ENCODE measurements around the gene SMARCA2. TPM values are rescaled to one million over a fixed set of nuclear protein-coding genes. Genes with fewer than 3 reads are reported as not detected.

Gene SMARCA2
- total RNA-seq, 2 donors from 2014 or later = 63.8 to 109 TPM

DNA sequence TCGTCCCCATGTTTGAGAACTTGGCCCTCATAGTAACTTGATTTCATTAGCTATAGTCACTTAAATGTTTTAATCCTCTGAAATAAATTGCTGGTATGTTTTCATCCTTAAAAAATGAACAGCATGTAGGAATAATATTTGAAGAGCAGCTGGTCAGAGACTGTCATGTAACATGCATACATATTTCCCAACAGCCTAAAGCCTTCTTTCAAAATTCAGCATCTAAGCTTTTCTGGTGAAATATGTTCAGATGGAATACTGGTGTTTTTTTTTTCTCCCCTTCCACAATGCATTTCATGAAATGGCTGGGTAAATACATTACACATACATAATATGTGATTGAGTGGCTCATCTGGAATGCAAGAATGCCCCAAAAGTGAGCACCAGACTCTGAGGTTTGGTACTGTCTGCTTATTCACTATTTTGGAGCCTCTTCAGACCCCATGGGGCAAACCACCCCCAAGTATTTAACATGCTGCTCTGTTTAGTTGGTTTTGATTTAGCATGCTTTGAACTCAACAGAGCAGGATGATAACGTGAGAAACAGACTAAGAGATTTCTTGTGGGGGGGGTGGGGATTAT lies 94.0 kb downstream of the SMARCA2 start:
- TF ChIP-seq, protein P1, sequence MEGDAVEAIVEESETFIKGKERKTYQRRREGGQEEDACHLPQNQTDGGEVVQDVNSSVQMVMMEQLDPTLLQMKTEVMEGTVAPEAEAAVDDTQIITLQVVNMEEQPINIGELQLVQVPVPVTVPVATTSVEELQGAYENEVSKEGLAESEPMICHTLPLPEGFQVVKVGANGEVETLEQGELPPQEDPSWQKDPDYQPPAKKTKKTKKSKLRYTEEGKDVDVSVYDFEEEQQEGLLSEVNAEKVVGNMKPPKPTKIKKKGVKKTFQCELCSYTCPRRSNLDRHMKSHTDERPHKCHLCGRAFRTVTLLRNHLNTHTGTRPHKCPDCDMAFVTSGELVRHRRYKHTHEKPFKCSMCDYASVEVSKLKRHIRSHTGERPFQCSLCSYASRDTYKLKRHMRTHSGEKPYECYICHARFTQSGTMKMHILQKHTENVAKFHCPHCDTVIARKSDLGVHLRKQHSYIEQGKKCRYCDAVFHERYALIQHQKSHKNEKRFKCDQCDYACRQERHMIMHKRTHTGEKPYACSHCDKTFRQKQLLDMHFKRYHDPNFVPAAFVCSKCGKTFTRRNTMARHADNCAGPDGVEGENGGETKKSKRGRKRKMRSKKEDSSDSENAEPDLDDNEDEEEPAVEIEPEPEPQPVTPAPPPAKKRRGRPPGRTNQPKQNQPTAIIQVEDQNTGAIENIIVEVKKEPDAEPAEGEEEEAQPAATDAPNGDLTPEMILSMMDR (IDR thresholded peaks at IDR 0.05) = no peak
- Histone ChIP-seq H3K9me3 (no peaks in the 10 kb centered on the region), H3K27me3 (no peaks in the 10 kb centered on the region), H3K27ac (no peak overlapping the region), H3K36me3 (peaks cover 57% of the 10 kb centered on the region), H3K4me1 (no peaks in the 10 kb centered on the region), H3K4me3 (no peak overlapping the region)
- DNase-seq (ENCODE audit: low spot score) = no peak

DNA sequence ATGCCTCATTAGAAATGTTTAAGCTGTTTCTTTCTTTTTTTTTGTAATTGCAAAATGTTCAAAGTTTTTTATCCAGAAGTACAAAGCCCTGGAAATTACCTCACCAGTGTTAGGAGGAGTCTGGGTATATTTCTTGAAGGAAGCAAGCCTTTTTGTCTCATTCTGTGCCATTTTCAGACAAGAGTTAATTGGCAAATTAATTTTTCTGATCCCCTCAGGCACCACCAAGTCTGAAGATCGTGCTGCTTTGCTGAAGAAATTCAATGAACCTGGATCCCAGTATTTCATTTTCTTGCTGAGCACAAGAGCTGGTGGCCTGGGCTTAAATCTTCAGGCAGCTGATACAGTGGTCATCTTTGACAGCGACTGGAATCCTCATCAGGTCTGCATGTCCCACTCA lies 94.9 kb downstream of the SMARCA2 start:
- no peaks in the 10 kb centered on the region for H3K9me3 ChIP-seq
- H3K36me3 ChIP-seq = peaks cover 55% of the 10 kb centered on the region
- no peaks in the 10 kb centered on the region for H3K4me1 ChIP-seq
- no peak overlapping the region for H3K27ac ChIP-seq
- H3K4me3 ChIP-seq = no peak overlapping the region
- TF ChIP-seq, protein P1 (IDR thresholded peaks at IDR 0.05) = no peak
- no peaks in the 10 kb centered on the region for H3K27me3 ChIP-seq
- no peak for DNase-seq (ENCODE audit: low spot score)

DNA sequence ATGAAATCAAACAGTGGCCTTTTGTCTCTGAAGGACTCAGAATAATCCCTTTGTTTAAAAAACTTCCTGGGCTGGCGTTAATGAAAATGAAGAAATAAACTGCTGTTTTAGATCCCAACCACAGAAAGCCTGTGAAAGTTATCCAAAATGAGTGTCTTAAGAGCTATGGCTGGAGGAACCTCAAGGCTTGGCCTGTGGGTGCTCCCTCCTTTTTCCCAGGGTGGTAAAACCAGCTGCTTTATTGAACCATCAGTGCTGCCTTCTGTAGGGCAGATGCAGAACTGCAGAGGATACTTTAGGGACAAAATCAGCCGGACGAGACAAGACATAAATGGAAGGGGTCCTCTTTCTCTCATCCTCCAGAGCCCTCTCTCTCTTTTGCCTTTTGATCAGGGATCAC lies 100.9 kb downstream of the SMARCA2 start:
- Histone ChIP-seq H3K27me3 (no peaks in the 10 kb centered on the region), H3K4me3 (no peak overlapping the region), H3K36me3 (peaks cover 53% of the 10 kb centered on the region), H3K9me3 (no peaks in the 10 kb centered on the region), H3K27ac (no peak overlapping the region), H3K4me1 (peaks cover 0 to 13% of the 10 kb centered on the region in 2 donors)
- no peak for DNase-seq (ENCODE audit: low spot score)
- TF ChIP-seq, protein P1 (IDR thresholded peaks at IDR 0.05) = peak in 1 of 2 donors; percentile 43

DNA sequence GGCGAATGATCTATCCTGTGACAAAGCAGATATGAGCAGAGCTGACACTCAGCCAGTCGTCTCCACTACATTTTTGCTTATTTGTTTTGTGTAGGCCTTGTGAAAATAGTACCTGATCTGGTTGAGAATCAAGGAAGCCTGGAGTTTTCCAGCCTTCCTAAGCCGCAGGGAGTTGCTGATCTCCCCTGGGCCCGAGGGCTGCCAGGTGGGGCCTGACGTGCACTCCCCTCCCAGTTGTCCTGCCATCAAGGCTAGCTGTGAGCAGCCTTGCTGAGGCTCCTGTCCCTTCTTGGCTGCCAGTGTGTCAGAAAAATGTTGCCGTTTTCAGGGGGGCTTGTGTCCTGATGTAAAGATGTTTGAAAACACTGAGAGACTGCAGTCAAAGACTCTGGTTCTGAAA lies 102.4 kb downstream of the SMARCA2 start:
- Histone ChIP-seq H3K27me3 (no peaks in the 10 kb centered on the region), H3K4me1 (peaks cover 0 to 21% of the 10 kb centered on the region in 2 donors), H3K27ac (no peak overlapping the region), H3K4me3 (no peak overlapping the region), H3K36me3 (peaks cover 40% of the 10 kb centered on the region), H3K9me3 (no peaks in the 10 kb centered on the region)
- TF ChIP-seq, protein P1 (IDR thresholded peaks at IDR 0.05) = no peak
- no peak for DNase-seq (ENCODE audit: low spot score)

DNA sequence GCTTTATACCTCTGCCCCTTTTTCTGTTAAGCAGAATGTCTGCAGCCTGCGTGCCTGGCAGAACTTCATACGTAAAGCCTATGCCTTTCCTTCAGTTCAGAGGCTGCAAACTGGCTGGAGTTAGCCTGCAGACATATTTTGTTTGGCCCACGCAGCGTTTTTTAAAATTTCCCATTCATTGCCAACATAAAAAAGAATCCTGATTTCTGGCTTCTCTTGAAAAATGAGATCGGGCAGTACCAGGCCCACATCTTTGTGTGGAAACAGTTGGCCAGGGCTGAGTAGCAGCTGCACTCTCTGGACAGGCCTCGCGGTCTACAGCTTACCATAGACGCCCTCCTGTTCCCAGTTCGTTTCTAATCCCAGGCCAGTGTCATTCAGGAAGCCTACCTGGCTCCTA lies 104.4 kb downstream of the SMARCA2 start:
- DNase-seq (ENCODE audit: low spot score) = no peak
- no peaks in the 10 kb centered on the region for H3K9me3 ChIP-seq
- peaks cover 0 to 23% of the 10 kb centered on the region in 2 donors for H3K4me1 ChIP-seq
- TF ChIP-seq, protein P1 (IDR thresholded peaks at IDR 0.05) = no peak
- H3K27ac ChIP-seq = peak overlapping the region in 1 of 2 donors; percentile 28
- no peaks in the 10 kb centered on the region for H3K27me3 ChIP-seq
- H3K36me3 ChIP-seq = peaks cover 35% of the 10 kb centered on the region
- no peak overlapping the region for H3K4me3 ChIP-seq

Measured in right atrium auricular region (tissue), 2 donors.